Measurements from ENCODE around the gene MEGF6.
A peak's percentile ranks its signal among the peaks of the same experiment; 100 is the strongest.

Gene MEGF6

GRCh38 chr1:3566951-3567804 is 44.1 kb downstream of the MEGF6 start:
- TF ChIP-seq CTCF (IDR thresholded peaks at IDR 0.05; ENCODE audit: borderline replicate concordance, control extremely low read depth, extremely low read depth, insufficient read depth, missing control alignments), result no peak
- DNase-seq (ENCODE audit: low spot score), result no peak
- in situ Hi-C loops (cut with MboI; ENCODE audit: low sequenced_read_pairs, unreplicated experiment), result no loop called here

- in situ Hi-C loops (cut with MboI; ENCODE audit: low sequenced_read_pairs, unreplicated experiment), result no loop called here
- no peak for TF ChIP-seq CTCF (IDR thresholded peaks at IDR 0.05; ENCODE audit: borderline replicate concordance, control extremely low read depth, extremely low read depth, insufficient read depth, missing control alignments)
- no peak for DNase-seq (ENCODE audit: low spot score)
These were observed 45.1 kb downstream of the MEGF6 start for GRCh38 chr1:3566003-3566885.

GRCh38 chr1:3564921-3565831 is 46.1 kb downstream of the MEGF6 start:
- in situ Hi-C loops (cut with MboI; ENCODE audit: low sequenced_read_pairs, unreplicated experiment), result no loop called here
- TF ChIP-seq CTCF (IDR thresholded peaks at IDR 0.05; ENCODE audit: borderline replicate concordance, control extremely low read depth, extremely low read depth, insufficient read depth, missing control alignments), result peak; percentile 42
- DNase-seq (ENCODE audit: low spot score), result peak; percentile 89

GRCh38 chr1:3563610-3564009 is 47.7 kb downstream of the MEGF6 start:
- in situ Hi-C loops (cut with MboI; ENCODE audit: low sequenced_read_pairs, unreplicated experiment), result no loop called here
- no peak for DNase-seq (ENCODE audit: low spot score)
- no peak for TF ChIP-seq CTCF (IDR thresholded peaks at IDR 0.05; ENCODE audit: borderline replicate concordance, control extremely low read depth, extremely low read depth, insufficient read depth, missing control alignments)

- in situ Hi-C loops (cut with MboI; ENCODE audit: low sequenced_read_pairs, unreplicated experiment), result no loop called here
- no peak for DNase-seq (ENCODE audit: low spot score)
These were observed 48.2 kb downstream of the MEGF6 start for GRCh38 chr1:3563125-3563524.

More at GRCh38 chr1:3563125-3563524, 48.2 kb downstream of the MEGF6 start:
- TF ChIP-seq CTCF (IDR thresholded peaks at IDR 0.05; ENCODE audit: borderline replicate concordance, control extremely low read depth, extremely low read depth, insufficient read depth, missing control alignments), result no peak
